Activated T-helper 9 cell treated with anti-CD3 and anti-CD28 coated beads, Interleukin-2, amount 50 U/mL, for 16 hours (primary cell): ENCODE data around the gene MYO3B.

Source experiments
- DNase-seq: peaks from one replicate; pipeline ENCODE4 v3.0.0-alpha.2; 2020; ENCODE audit warnings: low read depth

Gene MYO3B

GRCh38 chr2:170161516-170162270 is 16.3 kb upstream of the MYO3B start:
- DNase-seq = no peak

GRCh38 chr2:170162271-170162632 is 15.7 kb upstream of the MYO3B start:
- no peak for DNase-seq

DNA sequence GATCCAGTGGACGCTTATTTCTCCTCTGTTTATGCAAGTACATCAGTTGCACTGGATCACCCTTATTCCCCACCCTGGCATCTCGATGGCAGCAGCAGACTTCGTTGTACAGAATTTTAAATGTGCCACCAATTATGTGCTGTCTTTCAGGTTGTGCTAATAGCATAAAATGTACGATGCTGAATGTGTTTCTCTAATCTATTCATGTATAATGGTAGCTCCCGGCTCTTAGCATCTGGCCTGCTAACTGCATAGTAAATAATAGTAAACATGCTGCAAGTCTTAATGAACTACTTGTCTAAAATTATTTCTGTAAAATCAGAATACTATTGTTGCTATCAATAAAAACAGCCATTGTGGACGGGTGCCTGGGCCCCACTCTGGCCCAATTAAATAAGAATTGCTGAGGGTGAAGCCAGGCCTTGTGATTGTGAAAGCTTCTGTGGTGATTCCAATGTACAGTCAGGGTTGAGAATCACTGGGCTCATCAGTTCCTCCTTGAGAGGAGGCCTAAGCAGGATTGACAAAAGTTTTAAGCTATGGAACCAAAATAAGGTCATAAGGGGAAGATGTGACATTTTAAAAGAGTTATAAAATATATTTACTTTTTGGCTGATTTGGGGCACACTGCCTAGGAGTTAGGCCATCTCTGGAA is 14.4 kb upstream of the MYO3B start:
- no peak for DNase-seq

GRCh38 chr2:170165129-170165528 is 12.8 kb upstream of the MYO3B start:
- DNase-seq = no peak

DNA sequence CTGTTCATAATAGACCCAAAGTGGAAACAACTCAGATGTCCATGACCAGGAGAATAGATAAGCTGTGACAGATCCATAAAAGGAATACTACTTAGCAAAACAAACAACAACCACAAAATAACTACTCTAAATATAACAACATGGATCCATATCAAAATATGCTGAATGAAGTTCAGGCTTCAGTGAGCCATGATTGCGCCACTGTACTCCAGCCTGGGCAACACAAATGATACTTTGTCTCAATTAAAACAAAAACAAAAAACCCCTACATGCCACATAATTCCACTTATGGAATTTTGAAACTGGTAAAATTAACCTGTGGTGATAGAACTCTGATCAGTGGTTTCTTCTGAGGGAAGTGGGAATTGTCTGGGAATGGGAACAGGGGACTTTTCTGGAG is 11.2 kb upstream of the MYO3B start:
- DNase-seq = no peak

DNA sequence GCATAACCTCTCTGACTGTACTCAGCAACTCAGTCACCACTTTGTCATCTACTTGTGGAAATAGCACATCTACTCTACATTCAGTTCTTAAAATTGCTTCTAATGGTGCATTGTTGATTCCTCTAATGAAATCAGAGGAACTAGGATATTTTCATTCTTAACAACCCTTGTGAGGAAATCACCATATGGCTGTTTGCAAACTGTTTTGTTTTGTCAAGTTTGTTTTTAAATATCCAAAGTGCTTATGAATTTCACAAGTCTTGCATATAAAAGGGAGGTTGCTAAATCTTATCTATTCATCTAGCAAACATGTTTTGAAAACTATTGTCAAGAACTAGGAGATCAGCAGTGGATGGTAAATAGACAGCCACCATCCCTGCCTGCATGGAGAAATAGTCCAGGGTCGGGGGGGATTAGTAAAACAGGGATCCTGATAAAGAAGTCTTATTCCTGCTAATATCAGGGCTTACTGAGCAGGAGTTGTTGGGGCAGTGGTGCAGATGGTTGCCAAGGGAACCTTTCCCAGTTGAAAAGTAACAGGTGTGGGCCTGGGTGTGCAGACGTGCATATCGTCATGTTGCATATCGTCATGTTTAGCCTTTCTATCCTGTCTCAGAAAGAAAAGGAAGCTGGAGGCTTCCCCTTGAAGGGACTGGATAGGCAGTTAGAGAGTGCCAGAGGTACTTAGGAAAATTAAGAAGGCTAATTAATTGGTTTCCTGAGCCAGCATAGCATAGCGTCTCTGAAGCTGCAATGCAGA is 7.5 kb upstream of the MYO3B start:
- DNase-seq = no peak

- no peak for DNase-seq
Observed at GRCh38 chr2:170176212-170176611, 1.7 kb upstream of the MYO3B start.

- no peak for DNase-seq
Observed at GRCh38 chr2:170180031-170180566, 2.2 kb downstream of the MYO3B start.

DNA sequence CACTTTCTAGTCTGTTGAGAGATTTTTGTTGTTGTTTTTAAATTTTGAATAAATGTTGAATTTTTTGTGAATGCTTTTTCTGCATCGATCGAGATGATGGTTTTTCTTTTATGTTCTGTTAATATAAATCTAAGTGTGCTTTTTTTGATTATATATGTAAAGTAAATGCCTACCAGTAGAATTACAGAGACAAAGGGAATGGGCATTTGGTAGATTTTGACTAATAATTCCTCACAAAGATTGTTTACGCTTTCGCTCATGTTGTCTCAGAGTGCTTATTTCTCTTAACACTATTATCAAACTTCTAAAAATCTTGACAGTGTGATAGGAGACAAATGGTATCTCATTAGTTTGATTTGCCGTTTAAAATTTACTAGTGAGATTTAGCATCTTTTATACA is 3.7 kb downstream of the MYO3B start:
- no peak for DNase-seq

GRCh38 chr2:170185319-170185718 is 7.4 kb downstream of the MYO3B start:
- DNase-seq = no peak

DNA sequence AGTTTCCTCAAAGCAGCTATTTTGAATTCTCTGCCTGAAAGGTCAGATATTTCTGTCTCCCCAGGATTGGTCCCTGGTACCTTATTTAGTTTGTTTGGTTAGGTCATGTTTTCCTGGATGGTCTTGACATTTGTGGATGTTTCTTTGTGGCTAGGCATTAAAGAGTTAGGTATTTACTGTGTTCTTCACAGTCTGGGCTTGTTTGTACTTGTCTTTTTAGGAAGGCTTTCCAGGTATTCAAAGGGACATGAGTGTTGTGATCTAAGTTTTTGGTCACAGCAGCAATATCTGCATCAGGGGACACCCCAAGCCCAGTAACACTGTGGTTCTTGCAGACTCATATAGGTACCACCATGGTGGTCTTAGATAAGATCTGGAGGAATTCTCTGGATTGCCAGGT is 11.8 kb downstream of the MYO3B start:
- DNase-seq = no peak

DNA sequence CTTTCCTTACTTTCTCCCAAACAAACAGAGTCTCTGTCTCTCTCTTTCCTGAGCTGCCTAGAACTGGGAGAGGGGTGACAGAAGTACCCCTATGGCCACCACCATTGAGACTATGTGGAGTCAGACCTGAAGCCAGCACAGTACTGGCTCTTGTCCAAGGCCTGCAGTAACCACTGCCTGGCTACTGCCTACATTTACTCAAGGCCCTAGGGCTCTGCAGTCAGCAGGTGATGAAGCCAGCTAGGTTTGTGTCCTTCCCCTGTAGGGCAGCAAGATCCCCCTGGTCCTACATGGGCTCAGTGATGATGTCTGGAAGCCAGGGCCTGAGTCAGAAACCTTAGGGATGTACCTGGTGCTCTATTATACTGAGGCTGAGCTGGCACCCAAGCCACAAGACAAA is 12.2 kb downstream of the MYO3B start:
- no peak for DNase-seq

DNA sequence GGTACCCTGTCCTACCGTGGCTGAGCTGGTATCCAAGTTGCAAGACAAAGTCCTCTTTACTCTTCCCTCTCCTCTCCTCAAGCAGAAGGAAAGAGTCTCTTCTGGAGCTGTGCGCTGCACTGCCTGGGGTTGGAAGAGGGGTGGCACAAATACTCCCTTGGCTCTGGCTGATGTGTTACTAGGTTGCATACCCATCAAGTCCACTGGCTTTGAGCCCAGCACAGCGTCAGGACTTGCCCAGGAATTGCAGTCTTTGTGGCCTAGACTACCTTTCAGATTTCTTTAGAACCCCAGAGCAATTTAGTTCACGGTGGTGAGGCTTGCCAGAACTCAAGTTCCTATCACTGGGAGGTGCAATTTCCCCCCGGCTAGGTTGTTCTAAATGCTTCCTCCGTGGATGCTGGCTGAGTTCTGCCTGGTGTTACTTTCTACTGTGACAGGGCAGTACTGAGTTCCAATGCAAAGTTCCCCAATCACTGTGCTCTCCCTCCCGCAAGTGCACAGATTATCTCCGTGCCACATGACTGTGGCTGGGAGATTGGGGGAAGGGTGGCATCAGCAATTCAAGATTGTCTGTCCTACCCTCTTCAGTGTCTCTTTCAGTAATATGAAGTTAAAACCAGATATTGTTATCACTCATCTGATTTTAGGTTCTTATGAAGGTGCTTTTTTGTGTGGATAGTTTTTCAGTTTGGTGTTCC is 13.4 kb downstream of the MYO3B start:
- DNase-seq = no peak

- DNase-seq = no peak
Observed at GRCh38 chr2:170196963-170197362, 19.0 kb downstream of the MYO3B start.

- no peak for DNase-seq
Observed at GRCh38 chr2:170201275-170201674, 23.3 kb downstream of the MYO3B start.

DNA sequence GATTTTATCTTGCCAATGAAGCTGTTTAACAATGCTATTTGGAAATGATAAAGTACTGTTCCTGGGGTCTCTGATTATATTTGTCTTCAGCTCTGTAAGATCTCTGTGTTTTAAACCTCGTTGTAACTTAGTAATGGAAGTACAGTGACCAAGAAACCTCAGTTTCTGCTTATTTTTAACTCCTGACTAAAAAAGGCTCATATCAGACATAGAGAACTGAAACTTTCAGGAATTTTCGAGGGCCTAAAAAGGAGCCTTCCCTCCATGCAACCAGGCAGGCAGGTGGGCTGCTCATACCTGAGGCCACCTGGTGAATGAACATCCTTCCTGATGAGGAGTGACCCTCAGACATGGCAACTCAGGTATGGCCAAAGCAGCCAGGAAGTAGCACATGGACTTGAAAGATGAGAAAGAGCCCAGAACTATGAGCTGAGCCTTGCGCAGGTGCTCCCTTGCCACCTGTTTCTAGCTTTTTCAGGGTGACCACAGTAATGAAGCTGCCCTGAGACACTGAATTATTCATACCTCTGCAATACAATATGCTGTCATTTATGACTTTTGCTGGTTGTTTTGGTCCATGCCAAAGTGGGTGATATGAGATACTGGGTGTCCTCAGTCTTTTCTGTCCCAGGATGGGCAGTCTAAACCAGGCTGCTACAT is 23.9 kb downstream of the MYO3B start:
- no peak for DNase-seq

DNA sequence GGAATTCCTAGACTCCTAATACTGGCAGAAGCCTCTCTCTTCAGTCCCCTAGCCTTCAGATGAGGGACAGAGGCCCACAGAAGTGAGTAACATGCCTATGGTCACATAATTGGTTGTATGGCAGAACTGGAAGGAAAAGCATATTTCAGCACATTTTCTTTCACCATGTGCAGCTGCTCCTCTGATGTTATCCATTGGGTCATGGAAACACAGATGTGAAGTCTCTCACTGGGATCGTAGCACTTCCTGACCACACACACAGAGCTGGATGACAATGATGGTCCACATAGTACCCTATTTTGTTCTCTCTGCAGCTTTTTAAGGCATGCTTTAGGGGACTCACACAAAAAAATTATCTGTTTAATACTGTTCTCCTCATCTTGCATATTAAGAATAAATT is 24.5 kb downstream of the MYO3B start:
- DNase-seq = no peak

- no peak for DNase-seq
Observed at GRCh38 chr2:170204298-170204951, 26.5 kb downstream of the MYO3B start.

DNA sequence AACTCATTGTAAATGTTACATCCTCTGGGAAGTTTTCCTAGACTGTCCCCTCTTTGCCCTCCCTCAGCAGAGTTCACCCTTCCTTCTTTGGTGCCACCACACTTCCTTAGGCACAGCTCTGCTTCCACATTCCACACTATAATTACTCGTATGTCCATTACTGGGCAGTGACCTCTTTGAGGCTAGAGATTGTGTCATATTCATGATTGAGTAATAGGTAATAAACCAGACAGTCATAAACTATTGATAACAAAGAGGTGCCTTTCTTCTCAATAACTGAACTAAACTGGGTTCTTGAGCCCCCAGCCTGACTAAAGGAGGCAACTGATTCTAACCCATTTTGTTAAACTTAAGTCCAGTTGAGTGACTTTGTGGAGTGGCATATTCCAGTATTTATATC is 28.3 kb downstream of the MYO3B start:
- DNase-seq = no peak

DNA sequence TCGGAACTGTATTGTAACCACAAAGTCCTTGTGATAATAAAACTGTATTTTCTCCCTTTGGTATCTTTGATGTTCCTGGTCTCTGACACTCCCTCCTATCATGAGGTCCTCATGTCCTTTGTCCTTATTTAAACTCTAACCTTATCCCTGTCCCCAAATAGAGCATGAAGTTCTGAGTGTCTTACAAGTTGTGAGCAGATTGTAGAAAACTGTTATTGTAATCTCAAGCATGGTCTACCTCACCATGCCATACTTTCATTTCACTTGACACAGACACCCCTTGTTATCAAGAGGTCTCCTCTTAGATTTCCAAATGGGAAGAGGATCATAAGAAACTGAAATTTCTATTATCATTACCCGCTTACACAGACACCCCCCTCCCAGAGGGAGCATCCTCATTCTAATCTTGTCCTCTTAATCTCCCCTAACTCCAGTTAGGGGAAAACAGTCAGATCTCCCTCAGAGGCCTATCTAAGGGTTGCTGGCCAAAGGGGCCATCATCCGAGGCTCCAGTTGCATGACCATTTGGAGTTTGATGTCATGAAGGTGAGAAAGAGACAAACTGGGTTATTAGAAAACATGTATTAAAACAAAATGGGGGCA is 29.0 kb downstream of the MYO3B start:
- DNase-seq = no peak

DNA sequence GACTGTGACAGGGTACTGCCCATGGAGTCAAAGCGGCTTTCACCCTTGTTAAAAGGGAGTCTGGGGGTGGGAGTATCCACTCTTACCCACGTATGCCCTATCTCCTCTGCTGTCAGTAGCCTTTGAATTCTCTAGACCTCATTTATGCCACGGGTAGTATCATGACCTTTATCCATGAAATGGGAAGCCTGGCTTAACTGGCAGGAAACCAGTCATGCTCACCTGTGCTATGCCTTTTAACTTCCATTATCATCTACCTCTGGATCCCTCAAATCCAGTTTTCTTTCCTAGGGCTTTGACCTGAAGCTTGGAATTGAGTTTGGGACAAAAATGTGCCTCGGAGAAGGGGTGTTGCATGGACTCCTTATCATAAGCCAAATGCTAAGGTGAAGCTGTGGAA is 30.0 kb downstream of the MYO3B start:
- no peak for DNase-seq
